Ramos (cell line): Measurements from ENCODE around the gene GIMAP6.
"Not testable (repeated sequence)": the region's sequence is repeated elsewhere in the genome, so short reads cannot be mapped to it uniquely, and the experiment has no call there.

Experiments used
- in situ Hi-C: fragments of 300-500 bp; cut with MboI; formaldehyde crosslinking; loops from one replicate; pipeline ENCODE4 v1.14.3; 2022; ENCODE audit warnings: low sequenced_read_pairs; ENCODE audit not compliant: unreplicated experiment

The GIMAP6 gene

DNA sequence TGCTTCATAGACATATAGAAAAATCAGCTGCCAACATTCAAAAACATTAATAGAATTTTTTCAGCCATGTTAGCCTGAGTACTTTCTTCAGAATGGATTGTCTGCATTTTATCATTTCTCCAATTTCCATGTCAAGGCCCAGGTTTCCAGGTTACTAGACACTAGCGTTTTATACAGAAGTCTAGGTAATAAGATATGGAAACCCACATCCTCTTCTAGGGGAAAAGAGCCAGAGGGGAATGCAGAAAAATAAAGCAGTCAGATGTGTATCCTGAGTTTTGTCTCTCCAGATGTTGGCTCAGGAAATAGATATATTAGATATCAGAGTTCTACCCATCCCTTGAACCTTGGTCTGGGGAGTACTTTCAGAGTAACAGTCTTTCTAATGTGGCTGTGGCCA, 44.6 kb downstream of the GIMAP6 start:
- in situ Hi-C loops = no loop called here

DNA sequence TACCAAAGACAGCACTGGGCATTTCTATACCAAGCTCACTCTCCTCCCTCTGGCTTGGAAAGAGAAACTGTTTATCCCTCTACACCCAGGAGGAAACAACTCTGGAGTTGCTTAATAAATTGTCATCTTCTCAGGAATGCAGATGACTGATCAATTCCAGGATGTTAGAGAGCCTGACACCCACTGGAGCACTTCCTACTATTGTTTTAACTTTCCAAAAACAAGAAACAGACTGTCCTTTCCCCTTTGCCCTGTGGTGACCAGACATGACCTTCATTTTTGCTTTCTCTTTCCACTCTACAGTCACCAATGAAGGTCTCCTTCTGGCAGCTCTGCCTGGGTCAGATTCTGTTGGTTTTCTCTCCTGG, 45.4 kb downstream of the GIMAP6 start:
- in situ Hi-C loops = no loop called here

DNA sequence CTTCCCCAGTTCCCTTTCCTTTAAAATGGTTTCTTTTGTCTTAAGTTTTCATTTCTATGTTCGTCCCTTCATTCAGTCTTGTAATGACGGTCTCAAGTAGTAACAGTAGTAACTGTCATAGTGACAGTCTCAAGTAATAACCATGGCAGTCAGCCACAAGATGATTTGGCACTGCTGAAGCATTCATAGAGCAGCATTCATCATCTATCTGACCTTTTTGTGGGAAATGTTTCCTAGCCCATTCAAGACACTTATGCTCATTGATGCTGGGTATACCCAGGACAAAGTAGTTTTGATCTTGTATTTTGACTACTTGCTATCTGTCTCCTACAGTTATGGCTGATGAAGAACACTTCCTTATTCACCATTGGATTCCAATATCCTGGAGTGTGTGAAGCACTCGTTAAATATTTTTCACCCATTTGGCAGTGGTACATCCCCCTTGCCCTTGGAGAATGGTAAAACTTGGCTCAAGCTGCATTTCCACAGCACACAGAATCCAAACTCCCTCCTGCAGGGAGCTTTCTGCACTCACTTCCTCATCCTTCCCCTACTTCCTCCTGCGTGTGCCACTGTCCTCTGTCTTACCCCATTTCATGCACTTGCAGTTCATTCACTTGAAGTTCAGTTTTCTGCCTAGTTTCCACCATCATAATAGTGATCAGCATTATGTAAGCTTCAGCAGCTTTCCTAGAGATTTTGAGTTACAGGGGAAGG, 46.0 kb downstream of the GIMAP6 start:
- in situ Hi-C loops = no loop called here

DNA sequence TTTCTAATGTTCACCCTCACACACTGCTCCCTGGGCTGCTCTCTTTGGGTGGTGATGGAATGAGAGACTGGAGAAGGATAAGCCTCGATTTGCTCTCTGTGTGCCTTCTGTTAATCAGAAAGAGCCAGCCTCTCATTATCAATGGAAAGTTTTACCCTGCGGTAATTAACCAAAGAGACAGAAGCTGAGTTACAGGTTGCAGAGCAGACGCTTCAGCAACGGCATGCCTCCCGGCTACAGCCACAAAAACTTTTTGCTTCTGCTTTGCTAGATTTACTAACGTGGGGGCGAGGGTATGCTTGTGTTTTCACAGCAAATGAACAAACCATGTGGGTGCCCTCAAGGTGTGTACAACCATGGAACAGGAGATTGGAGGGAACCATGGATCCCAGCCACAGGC, 47.0 kb downstream of the GIMAP6 start:
- in situ Hi-C loops = no loop called here

DNA sequence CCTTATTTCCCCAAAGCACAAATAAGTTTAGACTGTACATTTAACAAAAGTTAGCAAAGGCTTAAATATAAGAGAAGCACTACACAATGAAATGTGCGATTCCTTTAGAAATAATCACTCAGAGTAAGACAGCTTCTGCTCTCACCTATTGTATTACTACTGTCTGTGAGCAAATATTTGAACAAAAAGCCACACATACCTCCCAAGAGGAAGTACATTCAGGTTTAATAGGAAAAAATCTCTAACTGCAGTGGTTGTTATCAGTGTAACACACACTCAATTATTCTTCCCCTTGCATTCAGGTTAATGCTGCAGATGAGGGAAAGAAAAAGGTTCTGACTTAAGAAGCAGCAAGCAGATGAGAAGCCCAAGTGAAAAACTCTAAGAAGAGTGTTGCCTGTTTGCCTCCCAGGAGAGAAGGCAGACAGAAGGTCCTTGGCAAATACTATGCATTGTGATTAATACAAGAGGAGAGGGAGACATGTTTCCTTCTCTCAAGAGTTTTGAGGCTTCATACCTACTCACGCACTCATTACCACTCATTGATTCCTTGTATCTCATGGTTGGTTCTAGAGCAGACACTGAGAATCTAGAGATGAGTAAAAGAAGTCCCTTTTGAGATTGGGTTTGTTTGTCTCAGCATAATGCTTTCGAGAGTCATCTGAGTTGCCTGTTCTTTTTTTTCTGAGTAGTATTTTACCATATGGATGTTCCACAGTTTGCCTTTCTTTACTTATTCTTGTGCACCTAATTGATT, 51.4 kb downstream of the GIMAP6 start:
- in situ Hi-C loops = no loop called here

DNA sequence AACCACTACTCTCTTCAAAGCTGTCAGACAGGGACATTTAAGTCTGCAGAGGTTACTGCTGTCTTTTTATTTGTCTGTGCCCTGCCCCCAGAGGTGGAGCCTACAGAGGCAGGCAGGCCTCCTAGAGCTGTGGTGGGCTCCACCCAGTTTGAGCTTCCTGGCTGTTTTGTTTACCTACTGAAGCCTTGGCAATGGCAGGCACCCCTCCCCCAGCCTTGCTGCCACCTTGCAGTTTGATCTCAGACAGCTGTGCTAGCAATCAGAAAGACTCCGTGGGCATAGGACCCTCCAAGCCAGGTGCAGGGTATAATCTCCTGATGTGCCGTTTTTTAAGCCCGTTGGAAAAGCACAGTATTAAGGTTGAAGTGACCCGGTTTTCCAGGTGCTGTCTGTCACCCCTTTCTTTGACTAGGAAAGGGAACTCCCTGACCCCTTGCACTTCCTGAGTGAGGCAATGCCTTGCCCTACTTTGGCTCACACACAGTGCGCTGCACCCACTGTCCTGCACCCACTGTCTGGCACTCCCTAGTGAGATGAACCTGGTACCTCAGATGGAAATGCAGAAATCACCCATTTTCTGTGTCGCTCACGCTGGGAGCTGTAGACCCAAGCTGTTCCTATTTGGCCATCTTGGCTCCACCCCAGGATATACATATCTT, 52.1 kb downstream of the GIMAP6 start:
- in situ Hi-C loops = not testable (repeated sequence)
